Astrocyte (in vitro differentiated cells and primary cell): Measurements from ENCODE around the gene PIP5K1A.

Experiments
- EZH2 ChIP-seq: IDR thresholded peaks from 2 replicates; pipeline ENCODE4 v1.6.1; 2012; ENCODE audit warnings: mild to moderate bottlenecking, low read length, inconsistent platforms; ENCODE audit not compliant: insufficient read depth
- TF ChIP-seq, protein P1 (sequence below): IDR thresholded peaks from 2 replicates; pipeline ENCODE4 v1.5.1; 2011; ENCODE audit warnings: low read depth, mild to moderate bottlenecking, inconsistent platforms, low read length, moderate library complexity; ENCODE audit not compliant: insufficient read depth

DNA sequence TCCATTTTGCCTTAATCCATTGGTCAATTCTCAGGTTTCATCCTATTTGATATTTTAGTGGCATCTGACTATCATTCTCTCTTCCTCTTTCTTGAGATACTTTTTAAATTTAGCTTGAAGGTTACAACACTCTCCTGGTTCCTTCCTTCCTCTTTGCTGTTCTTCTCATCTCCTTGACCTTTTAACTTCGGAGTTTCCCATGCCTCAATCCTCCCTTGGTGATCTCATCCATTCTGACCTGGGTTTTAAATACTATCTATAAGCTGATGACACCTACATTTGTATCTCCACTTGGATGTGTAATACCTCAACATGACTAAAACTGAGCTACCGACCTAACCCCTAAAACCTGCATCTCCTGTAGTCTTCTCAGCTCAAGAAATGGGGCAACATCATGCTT lies 78.9 kb downstream of the PIP5K1A start:
- TF ChIP-seq EZH2, result no peak
- TF ChIP-seq, protein P1, sequence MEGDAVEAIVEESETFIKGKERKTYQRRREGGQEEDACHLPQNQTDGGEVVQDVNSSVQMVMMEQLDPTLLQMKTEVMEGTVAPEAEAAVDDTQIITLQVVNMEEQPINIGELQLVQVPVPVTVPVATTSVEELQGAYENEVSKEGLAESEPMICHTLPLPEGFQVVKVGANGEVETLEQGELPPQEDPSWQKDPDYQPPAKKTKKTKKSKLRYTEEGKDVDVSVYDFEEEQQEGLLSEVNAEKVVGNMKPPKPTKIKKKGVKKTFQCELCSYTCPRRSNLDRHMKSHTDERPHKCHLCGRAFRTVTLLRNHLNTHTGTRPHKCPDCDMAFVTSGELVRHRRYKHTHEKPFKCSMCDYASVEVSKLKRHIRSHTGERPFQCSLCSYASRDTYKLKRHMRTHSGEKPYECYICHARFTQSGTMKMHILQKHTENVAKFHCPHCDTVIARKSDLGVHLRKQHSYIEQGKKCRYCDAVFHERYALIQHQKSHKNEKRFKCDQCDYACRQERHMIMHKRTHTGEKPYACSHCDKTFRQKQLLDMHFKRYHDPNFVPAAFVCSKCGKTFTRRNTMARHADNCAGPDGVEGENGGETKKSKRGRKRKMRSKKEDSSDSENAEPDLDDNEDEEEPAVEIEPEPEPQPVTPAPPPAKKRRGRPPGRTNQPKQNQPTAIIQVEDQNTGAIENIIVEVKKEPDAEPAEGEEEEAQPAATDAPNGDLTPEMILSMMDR, result no peak
